Astrocyte of the hippocampus (primary cell): Measurements from ENCODE around the gene TMEM108.
"Not testable (repeated sequence)": the region's sequence is repeated elsewhere in the genome, so short reads cannot be mapped to it uniquely, and the experiment has no call there.

Experiments used
- DNase-seq: peaks from one replicate; pipeline ENCODE4 v3.0.0; 2011; ENCODE audit warnings: low read depth, low spot score

The TMEM108 gene

DNA sequence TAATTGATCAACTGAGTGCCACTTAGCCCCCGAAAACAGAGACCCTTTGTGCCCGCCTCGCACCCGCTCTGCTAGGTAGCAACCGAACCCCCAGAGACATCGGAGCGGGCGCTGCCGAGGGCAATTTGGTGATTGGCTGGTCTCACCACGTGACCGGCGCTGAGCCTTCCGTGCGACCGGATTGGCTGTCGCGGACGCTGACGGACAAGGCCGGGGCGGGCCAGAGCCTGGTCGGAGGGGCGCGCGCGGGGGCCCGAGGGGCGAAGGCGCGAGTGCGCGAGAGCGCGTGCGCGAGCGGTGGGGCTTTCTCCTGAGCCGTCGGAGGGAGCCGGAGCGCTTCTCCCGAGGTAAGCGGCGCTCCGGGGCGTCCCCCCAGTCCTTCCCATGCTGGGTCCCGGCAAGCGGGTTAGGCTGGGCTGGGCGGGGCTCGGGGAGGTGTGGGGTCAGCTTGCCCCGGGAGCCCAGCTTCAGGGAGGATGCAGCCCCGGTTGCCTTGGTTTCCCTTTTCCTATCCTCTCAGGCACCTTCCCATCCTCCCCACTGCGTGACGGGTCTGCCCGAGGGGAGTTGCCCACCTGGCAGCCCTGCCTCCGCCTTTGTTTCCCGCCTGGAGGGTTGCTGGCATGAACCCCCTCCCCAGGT lies at the start of gene TMEM108:
TSS of gene TMEM108 (plus strand) at position 303 of the 642 bp plus-strand sequence.
- peak; percentile 93 for DNase-seq

DNA sequence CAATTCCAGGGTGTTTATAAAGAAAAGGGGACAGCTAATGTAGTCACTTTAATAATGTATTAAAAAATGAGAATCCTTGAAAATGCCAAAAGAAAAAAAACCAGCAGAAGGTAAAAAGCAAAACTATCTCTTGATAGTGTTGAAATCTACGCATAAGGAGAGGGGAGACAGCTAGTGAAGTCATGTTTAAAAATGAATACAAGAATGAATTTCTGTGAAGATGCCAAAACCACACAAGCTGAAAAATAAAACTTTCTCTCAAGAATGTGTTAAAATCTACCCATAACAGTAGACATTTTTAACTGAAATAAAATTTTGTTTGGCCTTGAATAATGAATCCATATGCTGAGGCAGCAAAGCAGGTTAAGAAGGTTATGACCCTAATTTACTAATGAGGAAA lies 42.2 kb upstream of the TMEM108 start:
- DNase-seq = no peak

DNA sequence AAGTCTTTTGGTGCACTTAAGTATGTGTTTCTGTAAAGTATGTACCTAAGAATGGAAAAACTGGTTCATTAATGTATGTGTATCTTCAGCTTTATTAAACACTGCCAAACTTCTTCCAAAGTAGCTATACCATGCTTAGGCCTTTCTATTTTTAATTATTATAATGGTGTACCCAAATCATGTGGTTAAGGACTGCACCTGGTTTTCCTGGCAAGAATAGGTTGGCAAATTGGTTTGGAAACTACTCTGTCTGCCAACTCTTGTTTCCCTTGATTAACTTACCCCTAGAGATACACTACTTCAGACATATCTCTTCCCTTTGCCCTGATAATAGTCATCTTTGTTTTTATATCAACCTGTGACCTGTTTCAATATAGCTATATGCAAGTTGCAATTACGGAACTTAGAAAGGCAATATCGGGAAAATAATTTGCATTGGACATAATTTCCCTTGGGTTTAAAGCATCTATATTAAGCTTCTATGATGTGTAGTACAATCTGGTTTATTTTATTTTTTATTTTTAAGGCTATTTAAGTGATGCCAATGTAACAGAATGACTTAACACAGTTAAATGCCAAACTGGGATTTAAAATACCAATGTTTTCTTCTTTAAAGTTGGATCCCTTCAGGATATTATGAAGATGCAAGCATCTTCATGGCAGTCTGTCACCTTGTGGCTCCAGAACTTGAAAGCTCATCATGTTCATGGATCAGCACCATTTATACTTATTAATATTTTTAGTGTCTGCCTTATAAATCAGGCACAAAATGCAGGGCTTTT lies 40.6 kb upstream of the TMEM108 start:
- DNase-seq = no peak

DNA sequence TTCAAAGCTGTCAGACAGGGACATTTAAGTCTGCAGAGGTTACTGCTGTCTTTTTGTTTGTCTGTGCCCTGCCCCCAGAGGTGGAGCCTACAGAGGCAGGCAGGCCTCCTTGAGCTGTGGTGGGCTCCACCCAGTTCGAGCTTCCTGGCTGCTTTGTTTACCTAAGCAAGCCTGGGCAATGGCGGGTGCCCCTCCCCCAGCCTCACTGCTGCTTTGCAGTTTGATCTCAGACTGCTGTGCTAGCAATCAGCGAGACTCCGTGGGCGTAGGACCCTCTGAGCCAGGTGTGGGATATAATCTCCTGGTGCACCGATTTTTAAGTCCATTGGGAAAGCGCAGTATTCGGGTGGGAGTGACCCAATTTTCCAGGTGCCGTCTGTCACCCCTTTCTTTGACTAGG lies 33.2 kb upstream of the TMEM108 start:
- not testable (repeated sequence) for DNase-seq

DNA sequence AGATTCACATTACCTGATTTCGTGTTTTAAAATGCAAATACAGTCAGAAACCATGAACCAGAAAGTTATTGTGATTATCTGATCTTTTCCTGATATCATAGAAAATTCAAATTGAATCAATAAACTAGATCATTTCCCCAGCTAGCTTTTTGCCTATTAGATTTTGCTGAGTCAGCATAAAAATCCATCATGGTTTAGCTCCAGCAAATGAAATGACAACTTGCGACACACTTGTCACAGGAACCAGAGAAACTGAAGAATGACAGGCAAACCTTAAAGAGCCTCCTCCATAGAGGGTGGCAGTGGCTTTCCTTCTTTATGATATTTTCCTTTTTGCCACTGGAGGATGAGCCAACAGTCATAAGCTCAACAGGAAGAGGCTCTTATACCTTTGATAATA lies 30.6 kb upstream of the TMEM108 start:
- no peak for DNase-seq

DNA sequence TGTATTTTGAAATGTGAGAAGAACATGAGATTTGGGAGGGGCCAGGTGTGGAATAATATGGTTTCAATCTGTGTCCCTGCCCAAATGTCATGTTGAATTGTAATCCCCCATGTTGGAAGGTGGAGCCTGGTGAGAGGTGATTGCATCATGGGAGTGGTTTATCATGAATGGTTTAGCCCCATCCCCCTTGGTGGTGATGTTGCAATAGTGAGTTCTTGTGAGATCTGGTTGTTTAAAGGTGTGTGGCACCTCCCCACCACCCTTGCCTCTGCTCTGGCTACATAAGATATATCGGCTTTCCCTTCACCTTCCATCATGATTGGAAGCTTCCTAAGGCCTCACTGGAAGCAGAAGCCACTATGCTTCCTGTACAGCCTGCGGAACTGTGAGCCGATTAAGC lies 23.9 kb upstream of the TMEM108 start:
- DNase-seq = no peak

DNA sequence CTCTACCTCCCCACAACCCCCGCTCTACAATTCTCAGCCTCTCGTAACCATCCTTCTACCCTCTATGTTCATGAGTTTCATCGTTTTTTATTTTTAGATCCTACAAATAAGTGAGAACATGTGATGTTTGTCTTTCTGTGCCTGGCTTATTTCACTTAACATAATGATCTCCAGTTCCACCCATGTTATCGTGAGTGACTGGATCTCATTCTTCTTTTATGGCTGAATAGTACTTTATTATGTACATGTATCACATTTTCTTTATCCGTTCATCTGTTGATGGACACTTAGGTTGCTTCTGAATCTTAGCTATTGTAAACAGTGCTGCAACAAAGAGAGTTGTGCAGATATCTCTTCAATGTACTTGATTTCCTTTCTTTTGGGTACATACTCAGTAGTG lies 22.6 kb upstream of the TMEM108 start:
- not testable (repeated sequence) for DNase-seq

DNA sequence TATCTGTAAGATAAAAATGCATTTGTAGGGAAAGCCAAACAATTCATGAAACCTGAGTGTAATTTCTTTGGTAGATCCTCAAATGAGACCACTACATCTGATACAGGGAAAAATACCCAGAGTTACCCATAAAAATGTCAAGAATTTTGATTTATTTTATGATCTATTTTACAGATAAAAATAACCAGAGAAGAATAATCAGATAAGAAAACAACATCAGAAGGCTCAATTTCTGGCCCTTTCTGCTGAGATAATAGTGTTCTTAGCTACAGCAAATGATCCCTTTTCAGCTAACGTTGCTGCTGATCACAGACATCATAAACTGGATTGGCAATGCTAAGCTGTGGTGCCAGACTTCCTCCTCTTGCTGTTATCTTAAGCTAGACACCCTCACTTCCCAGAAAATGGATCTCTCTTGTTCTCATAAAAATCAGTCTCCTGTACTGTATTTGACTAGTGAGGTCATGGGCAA lies 21.3 kb upstream of the TMEM108 start:
- no peak for DNase-seq

DNA sequence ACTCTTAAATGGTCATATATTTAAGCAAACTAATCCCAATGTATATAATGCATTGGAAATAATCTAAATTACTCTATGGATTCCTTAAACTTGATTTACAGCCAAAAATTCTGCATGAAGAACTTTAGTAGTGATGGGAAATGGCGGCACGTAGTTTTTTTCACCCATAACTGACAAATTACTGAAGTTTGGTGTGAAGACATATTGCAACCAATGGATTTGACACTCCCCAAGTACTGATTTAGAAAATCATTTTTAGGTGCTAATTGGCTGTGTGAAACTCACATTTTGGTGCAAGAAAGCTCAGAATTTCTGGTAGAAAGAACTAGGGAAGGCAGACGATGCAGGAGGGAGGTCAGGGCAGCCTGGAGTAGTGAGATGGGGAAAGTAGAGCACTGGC lies 19.3 kb upstream of the TMEM108 start:
- no peak for DNase-seq

DNA sequence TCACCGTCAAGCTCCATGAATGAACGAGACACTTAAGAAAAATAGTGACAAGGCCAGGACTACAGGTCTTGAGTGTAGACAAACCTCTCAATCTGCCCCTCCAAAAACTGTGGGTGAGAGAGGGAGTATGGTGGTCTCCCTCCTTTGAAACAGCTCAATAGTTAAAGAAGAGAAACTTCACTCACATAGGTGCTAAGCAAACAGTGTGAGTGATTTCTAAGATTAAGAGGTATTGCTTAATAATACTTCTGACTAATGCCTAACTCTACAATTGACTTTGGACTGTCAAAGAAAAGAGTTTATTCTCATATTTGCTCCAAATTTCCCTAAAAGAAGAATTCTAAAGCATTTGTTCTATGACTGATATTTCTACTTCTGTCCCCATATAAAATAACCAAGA lies 17.0 kb upstream of the TMEM108 start:
- DNase-seq = no peak

DNA sequence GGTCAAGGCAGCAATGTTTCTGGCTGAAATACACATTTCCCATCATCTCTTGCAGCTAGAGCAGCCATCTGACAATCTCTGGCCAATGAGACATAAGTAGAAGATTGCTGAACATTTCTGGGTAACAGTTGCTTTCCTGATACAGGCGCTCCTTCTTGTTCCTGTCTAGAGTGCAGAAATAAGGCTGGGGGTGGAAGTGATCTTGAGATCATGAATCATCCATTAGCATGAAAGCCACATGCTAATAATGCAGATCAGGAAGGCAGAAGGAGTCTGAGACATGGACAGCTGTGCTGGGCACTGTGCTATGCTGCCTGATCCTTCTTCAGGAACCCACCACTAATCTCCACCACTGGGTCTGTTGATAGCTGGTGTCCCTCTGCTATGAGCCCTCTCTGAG lies 14.8 kb upstream of the TMEM108 start:
- DNase-seq = no peak

DNA sequence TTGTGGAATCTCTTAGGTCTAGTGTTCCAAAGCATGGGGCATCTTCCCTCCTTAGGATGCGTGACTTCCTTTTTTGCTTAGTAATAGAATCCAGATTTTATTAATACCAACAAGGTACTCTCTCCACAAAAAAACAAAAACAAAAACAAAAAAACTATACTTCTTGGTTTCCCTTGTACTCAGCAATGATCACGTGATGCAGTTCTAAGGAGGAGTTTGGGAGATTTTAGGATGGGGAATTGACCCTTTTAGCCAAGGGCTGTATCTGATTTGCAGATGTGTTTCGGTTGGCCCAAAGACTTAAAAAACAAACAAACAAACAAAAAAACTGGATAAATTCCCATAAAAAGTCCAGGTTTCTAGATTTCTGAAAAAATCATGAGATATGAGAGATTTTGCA lies 12.6 kb upstream of the TMEM108 start:
- DNase-seq = no peak

DNA sequence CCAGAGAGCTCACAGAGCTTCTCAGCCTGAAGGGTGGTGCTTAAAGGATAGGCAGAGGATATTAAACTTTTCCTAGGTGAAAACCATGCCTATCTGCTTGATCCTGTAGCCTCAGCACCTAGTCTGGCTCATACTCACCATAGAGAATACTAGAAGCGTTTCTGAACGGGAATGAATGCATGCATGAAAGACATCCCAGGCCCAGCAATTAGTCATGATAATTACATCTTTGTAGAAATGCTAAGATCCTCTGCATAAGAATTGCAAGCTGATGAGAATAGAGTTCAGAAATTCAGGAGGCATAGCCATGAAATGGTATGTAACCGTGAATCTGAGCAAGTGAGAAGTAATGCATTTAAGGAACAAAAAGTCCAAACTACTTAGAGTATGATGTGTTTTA lies 5.9 kb upstream of the TMEM108 start:
- DNase-seq = no peak

DNA sequence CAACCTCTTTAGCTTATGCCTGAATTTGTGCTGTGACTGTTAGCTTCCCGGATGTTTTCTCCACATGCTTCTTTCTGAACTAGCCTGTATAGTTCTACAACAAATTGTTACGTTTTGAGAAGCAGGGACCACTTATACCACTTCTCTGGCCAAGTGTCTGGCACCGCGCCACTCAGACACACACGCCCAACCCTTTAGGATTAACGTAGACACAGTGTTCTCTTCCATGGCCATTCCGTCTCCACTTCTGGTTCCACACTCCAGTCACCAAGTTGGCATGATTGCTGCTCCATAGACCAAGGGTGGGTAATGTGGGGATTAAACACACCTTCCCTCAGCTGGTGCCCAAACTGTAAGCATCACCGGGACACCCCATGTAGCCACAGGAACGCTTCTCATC lies 755 bp upstream of the TMEM108 start:
- no peak for DNase-seq

DNA sequence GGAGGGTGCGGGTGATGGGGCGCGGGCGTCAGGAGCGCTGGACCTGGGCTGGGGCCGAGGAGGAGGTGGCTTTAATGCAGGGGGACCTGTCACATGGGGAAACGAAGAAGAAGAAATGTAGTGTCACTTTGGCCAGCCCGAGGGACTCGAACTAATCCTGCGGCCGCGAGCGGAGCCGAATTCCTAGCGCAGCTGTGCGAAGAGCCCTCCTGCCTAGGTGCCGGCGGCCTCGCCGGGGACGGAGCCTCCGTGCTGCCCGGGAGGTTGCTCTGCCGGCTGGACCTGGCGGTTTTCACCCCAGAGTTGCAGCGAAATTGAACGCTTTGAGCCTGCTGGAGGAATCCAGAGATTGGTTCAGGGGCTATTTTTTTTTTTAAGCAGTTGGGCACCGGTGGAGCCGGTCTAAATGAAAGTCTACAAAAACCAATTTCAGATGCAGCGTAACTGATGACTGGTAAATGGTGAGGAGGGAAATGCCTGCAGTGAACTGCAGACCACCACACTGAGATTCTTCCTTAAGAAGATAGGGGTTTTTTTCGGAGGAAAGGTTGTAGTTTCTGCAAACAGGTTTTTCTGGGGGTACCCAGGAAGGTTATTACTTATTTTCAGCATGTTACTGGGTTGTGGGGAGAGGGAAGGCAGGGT lies 662 bp downstream of the TMEM108 start:
- peak; percentile 51 for DNase-seq

DNA sequence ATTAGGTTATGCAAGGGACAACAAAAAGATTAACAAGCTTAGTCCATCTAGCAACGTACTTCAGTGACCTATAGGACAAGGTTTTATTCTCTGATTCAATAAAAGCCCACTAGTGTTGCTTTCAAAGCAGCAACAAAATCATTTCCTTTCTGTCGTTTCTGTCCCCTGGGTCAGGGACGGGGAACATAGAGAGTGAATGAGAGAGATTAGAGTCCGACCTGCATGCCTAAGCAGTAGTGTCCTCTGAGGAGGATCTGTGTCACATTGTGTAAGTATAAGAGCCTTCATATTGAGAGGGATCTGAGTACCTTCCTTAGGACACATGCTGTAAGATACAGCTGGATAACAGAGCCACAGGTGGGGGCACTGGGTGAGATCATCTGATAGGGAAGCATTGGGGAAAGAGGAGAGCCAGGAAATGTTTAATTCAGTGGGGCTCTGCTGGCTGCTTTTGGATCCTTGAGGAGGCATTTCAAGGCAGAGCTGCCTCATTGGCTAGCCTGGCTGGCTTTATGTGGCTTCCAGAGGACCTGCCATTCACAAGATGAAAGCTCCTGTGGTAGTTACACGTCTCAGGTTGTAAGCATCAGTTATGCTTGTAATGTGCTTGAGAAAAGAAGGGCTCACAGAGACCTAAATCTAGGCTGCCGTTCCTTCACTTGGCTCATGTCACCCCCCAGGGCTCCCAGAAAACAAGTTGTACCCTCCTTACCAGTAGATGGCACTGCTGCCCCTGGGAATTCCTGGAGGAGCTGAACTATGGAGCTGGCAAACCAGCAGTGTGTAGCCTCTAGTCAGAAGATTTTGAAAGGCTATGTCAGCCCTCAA lies 2.7 kb downstream of the TMEM108 start:
- peak; percentile 92 for DNase-seq

DNA sequence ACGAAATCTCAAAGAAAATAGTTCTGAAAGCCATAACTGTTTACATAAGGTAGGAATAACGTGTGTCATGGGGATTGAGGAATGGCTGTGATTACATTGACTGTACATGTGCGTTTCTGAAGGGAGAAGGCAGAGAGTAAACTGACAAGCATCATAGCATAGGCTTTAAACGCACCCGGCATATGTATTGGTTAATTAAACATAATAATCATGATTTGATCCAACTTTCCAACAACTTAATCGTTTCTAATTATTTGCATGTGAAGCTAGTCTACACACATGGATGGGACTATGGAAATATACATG lies 3.3 kb downstream of the TMEM108 start:
- no peak for DNase-seq

DNA sequence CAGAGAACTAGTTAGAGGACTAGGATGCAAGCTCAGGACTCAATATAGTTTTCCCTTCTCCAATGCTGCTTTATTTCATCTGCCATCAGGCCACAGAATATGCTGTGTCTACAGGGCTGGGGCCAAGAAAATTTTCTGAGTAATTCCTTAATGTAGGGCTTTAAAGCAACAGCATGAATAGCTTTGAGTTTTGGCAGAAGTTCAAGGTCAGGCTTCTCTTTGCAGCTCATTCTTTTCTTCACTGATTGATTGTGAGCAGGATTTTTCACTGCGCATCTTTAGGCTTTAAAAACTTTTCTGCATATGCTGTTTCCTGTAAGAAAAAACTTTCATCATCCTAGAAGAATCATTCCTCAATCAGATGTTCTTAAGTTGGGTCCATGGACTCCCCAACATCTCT lies 4.6 kb downstream of the TMEM108 start:
- DNase-seq = peak; percentile 75

DNA sequence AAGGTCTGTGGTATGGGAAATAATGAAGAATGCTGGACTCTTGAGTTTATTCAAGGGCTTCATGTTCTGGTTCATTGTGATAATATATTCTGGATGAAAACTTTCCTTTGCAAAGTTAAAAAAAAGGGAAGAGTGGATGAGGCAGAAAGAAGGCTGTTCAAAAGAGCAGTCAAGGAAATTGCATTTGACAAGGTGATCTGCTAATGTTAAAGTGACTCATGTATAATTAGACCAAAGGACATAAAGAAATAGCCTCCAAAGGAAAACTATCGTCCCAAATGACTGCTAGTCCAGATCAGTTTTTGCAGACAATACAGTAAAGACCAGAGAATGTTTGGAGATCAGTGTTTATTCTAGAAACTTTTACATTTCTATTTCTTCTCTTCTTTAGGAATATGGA lies 9.8 kb downstream of the TMEM108 start:
- no peak for DNase-seq

DNA sequence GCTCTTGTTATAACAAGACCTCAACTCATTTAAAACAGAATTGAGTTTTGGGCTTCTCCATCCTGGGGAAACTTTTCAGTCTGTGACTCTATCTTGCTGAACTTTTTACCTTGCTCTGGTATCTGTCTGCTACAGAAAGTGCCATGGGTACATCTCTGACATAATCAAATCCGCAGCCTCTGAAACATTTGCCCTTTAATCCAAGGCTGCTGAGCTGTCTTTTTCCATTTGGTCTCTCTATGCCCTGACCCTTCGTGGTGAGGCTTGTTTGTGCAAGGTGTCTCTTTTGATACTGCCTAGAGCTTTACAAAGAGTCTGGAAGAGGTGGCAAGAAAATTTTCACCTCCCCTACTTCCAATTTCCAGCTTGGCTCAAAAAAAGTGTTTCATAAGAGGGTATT lies 11.3 kb downstream of the TMEM108 start:
- DNase-seq = no peak

DNA sequence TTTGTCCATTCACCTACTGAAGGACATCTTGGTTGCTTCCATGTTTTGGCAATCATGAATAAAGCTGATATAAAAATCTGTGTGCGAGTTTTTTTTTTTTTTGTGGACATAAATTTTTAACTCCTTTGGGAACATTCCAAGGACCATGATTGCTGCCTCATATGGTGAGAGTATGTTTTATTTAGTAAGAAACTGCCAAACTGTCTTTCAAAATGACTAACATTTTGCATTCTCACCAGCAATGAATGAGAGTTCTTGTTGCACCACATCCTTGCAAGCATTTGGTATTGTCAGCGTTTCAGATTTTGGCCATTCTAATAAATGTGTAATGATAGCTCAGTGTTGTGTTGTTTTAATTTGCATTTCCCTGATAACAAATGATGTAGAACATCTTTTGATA lies 12.7 kb downstream of the TMEM108 start:
- no peak for DNase-seq

DNA sequence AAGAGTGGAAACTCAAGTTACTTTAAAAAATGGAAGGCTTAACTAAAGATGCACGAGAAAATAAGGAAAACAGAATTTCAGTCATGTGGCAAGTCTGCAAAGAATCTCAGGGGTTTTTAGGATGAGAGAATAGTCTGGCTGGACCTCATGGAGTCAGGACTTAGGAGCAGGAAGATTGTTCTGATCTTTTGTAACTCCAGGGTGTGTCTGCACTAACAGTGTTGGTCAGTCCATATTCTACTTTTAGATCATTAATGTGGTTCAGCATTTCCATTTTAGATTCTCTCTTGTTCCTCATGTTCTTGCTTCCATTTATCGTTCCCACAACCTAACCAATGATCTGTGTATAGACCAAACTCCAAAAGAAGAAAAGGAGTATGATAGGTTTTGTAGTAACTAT lies 15.3 kb downstream of the TMEM108 start:
- DNase-seq = no peak
